ENCODE results near the gene MAST4.

Gene MAST4

GRCh38 chr5:66724349-66725139 lies 128.4 kb downstream of the MAST4 start:
- POLR2A ChIA-PET, result no interaction called here
- Histone ChIP-seq H3K9me3 (ENCODE audit: control insufficient read depth, insufficient read depth, low read depth, low read length) (no peaks in the 10 kb centered on the region), H3K4me1 (ENCODE audit: control insufficient read depth, insufficient read depth, low read length) (no peaks in the 10 kb centered on the region), H3K36me3 (ENCODE audit: control insufficient read depth in 2 of 2, insufficient read depth in 1 of 2, low read length in 2 of 2) (no peaks in the 10 kb centered on the region), H3K27ac (ENCODE audit: extremely low read depth, low read depth, low read length) (no peak overlapping the region), H3K4me3 (ENCODE audit: low read depth, low read length) (no peak overlapping the region)
- TF ChIP-seq ZSCAN30 (tag by site-specific recombination; IDR thresholded peaks at IDR 0.05) (no peak), ZBTB20 (tag by site-specific recombination; IDR thresholded peaks at IDR 0.05) (no peak), ZNF362 (tag by site-specific recombination; IDR thresholded peaks at IDR 0.05) (no peak), ZFP3 (tag by site-specific recombination; IDR thresholded peaks at IDR 0.05; ENCODE audit: low read depth) (no peak), ZNF571 (tag by site-specific recombination; IDR thresholded peaks at IDR 0.05) (no peak)
- CTCF ChIA-PET, result interaction anchor here (0.6 to 1.1 kb wide), 6 partner anchors 86 to 1060 kb away, joined by 3 to 8 read pairs (median 3); no protein-coding TSS in a partner anchor

GRCh38 chr5:66727630-66728029 lies 131.4 kb downstream of the MAST4 start:
- Histone ChIP-seq H3K27ac (ENCODE audit: extremely low read depth, low read depth, low read length) (no peak overlapping the region), H3K36me3 (ENCODE audit: control insufficient read depth in 2 of 2, insufficient read depth in 1 of 2, low read length in 2 of 2) (no peaks in the 10 kb centered on the region), H3K9me3 (ENCODE audit: control insufficient read depth, insufficient read depth, low read depth, low read length) (no peaks in the 10 kb centered on the region), H3K4me3 (ENCODE audit: low read depth, low read length) (no peak overlapping the region), H3K4me1 (ENCODE audit: control insufficient read depth, insufficient read depth, low read length) (no peaks in the 10 kb centered on the region)
- TF ChIP-seq ZNF549 (tag by site-specific recombination; IDR thresholded peaks at IDR 0.05) (no peak), ZNF548 (tag by site-specific recombination; IDR thresholded peaks at IDR 0.05) (no peak)
- POLR2A ChIA-PET, result no interaction called here
- CTCF ChIA-PET, result interaction anchor here (0.5 to 2.1 kb wide), 4 partner anchors 87 to 419 kb away, joined by 3 to 7 read pairs (median 3); no protein-coding TSS in a partner anchor

- no peak overlapping the region for H3K4me3 ChIP-seq (ENCODE audit: low read depth, low read length)
- no peaks in the 10 kb centered on the region for H3K4me1 ChIP-seq (ENCODE audit: control insufficient read depth, insufficient read depth, low read length)
- no peaks in the 10 kb centered on the region for H3K9me3 ChIP-seq (ENCODE audit: control insufficient read depth, insufficient read depth, low read depth, low read length)
- POLR2A ChIA-PET, result no interaction called here
- no peaks in the 10 kb centered on the region for H3K36me3 ChIP-seq (ENCODE audit: control insufficient read depth in 2 of 2, insufficient read depth in 1 of 2, low read length in 2 of 2)
- TF ChIP-seq ZNF561 (tag by site-specific recombination; IDR thresholded peaks at IDR 0.05; ENCODE audit: borderline replicate concordance) (no peak), TSHZ1 (tag by site-specific recombination; IDR thresholded peaks at IDR 0.05; ENCODE audit: borderline replicate concordance) (no peak)
- CTCF ChIA-PET, result interaction anchor here (0.5 to 2.1 kb wide), 5 partner anchors 87 to 424 kb away, joined by 3 to 7 read pairs (median 3); no protein-coding TSS in a partner anchor
- no peak overlapping the region for H3K27ac ChIP-seq (ENCODE audit: extremely low read depth, low read depth, low read length)
These were observed 131.9 kb downstream of the MAST4 start for GRCh38 chr5:66728049-66728448.

GRCh38 chr5:66737096-66737495 lies 140.9 kb downstream of the MAST4 start:
- H3K4me1 ChIP-seq (ENCODE audit: control insufficient read depth, insufficient read depth, low read length), result no peaks in the 10 kb centered on the region
- no peaks in the 10 kb centered on the region for H3K36me3 ChIP-seq (ENCODE audit: control insufficient read depth in 2 of 2, insufficient read depth in 1 of 2, low read length in 2 of 2)
- no peak overlapping the region for H3K27ac ChIP-seq (ENCODE audit: extremely low read depth, low read depth, low read length)
- no peak overlapping the region for H3K4me3 ChIP-seq (ENCODE audit: low read depth, low read length)
- ChIA-PET CTCF (no interaction called here), POLR2A (no interaction called here)
- no peaks in the 10 kb centered on the region for H3K9me3 ChIP-seq (ENCODE audit: control insufficient read depth, insufficient read depth, low read depth, low read length)
- TF ChIP-seq KLF7 (tag by site-specific recombination; IDR thresholded peaks at IDR 0.05; ENCODE audit: borderline replicate concordance) (no peak), ZNF398 (tag by site-specific recombination; IDR thresholded peaks at IDR 0.05) (no peak), INSM2 (tag by site-specific recombination; IDR thresholded peaks at IDR 0.05) (no peak), ZNF404 (tag by site-specific recombination; IDR thresholded peaks at IDR 0.05) (no peak), SP2 (tag by site-specific recombination; IDR thresholded peaks at IDR 0.05) (no peak), BCL11B (tag by site-specific recombination; IDR thresholded peaks at IDR 0.05; ENCODE audit: low read depth) (no peak), GLIS2 (tag by site-specific recombination; IDR thresholded peaks at IDR 0.05) (no peak), KLF1 (tag by site-specific recombination; IDR thresholded peaks at IDR 0.05) (no peak), ZNF223 (tag by site-specific recombination; IDR thresholded peaks at IDR 0.05) (no peak)
